GM18867 (cell line): ENCODE results near the gene CCDC174.
"Not testable (repeated sequence)": the region's sequence is repeated elsewhere in the genome, so short reads cannot be mapped to it uniquely, and the experiment has no call there.

Source experiments
- ATAC-seq: cut with Tn5 transposase; IDR thresholded peaks from one replicate; pipeline ENCODE4 v1.9.1; 2021; ENCODE audit warnings: mild to moderate bottlenecking, moderate library complexity; ENCODE audit not compliant: unreplicated experiment

The CCDC174 gene

DNA sequence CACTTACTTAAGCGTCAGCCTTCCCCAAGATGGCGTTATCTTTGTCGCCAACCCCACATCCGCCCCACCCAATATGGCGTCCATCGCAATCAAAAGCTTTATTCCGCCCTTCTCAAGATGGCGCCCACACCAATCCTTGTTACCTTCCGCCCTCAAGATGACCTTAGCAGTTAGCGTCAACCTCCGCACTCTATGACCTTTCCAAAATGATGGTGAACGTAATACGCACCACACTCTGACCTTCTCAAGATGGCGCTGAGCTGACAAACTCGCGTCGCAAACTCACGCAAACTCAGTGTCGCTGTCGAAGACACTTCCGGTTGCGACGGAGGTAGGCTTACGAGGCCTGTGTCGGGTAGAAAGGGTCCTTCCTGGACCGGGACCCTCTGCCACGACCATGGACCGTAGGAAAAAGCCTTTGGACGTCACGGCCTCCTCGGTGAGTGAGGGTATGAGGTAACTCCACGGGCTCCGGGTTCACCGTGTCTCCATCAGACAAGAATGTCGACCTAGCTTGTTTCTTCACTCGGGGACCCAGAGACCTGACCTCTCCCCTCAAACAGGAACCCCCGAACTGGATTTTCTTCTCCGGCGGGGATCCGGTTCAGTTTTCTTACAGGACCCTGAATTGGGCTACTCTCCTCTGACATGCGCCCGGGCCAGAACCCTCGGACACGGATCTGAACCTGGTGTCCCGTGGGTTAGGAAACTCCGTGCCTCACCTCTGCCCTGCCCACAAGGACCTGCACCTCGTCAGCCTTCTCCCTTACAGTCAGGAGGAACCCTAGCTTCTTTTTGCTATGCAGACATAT lies at the start of gene CCDC174:
CCDC174 (plus strand) TSS at position 323 of the 812 bp plus-strand sequence; CDS start at position 398, 75 bp downstream.
- ATAC-seq, result peak; percentile 98

DNA sequence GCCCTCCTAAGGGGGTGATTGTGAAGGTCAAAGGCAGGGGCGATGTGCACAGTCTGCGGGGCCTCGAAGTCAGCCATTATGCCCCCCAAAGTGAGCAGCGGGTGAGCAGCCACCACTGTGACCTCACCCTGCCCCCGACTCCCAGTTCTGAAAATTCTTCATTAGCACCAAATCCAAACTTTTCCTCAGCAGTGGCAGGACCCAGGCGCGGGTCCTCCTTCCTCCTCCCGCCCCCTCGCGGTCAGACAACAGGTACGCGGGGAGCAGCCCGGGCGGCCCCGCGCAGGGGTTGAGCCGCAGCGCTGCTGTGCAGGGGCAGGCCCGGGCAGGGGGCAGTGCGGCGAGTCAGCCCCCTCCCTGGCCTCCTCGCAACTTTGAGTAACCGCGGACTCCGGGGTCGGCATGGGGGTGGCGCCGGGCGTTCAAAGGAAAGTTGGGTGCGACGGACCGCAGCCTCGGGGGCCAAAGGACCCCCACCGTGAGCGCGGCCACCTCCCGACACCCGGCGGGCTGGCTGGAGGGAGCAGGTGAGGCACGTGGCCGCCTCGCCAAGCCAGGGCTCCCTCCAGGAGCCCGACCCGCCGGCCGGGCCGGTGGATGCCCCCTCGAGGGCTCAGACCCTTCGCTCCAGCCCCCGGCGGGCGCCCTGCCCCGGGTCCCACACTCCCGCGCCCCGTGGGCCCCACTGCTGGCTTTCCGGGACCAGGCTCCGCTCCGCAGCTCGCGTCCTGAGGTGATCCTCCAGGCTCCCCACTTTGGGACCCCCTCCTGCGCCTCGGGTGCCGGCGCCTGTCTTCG lies 49.4 kb upstream of the CCDC174 start:
- ATAC-seq, result no peak

DNA sequence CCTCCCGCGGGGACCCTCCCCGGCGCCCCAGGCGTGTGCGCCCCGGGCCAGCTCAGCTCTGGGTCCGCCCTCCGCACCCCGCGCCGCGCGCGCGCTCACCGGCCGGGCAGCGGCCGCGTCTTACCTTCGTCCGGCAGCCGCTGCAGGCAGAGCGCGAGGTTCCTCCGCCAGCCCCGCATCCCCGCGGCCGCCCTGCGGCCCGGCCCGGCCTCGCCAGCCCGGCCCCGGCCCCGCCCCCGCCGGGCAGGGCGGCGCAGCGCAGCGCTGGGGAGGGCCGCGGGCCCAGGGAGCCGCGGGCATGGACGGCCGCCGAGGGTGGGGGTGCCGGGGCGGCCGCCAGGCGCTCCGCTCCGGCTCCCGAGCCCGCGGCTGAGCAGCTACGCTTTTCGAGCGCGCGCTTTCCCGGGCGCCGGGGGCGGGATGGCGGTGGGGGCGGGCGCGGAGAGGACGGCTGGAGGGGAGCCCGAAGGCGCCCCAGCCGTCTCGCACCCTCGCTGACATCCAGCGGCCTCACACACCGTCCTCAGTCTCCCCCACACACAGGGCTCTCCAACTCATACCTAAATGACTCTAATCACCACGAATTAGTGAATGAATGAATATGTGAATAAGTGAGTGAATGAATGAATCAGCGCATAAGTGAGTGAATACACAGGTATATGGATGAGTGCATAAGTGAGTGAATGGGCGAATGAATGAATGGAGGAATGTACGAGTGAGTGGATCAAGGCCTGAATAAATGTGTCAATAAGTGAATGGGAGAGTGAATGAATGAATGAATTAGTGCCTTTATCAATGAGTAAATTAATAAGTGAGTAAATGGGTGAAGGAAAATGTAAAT lies 48.5 kb upstream of the CCDC174 start:
- no peak for ATAC-seq

DNA sequence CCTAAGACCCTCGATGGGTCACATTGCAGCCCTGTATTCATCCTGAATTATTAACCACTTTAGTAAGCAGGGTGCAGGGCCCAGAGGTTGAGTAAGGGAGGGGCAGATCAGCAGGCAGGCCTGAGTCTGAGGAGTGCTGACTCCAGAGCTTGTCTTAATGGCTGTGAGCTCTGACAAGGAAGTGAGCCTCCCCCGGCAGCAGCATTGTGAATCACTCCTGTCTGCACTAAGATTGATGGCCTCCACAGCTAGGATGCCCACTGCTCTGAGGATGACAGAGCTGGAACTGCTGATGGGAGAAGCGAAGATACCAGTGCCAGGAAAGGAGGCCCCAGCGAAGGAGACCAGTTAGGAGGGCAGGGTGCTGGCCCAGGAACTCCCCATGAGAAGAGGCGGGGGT lies 46.5 kb upstream of the CCDC174 start:
- ATAC-seq, result no peak

DNA sequence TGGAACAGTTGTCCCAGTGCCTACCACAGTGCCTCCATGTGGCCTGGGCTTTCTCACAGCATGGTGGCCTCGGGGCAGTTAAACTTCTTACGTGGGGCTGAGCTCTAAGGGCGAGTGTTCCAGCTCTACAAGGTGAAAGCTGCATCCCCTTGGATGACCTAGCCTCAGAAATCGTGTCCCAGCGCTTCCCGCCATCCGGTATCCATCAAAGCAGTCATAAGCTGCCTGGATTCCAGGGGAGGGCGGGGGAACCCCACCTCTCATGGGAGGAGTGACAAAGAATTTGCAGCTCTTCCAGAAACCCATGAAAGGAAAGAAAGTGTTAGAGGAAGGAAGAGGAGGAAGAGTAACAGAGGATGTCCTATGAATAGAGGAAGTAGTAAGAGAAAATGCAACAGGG lies 45.8 kb upstream of the CCDC174 start:
- ATAC-seq, result no peak

DNA sequence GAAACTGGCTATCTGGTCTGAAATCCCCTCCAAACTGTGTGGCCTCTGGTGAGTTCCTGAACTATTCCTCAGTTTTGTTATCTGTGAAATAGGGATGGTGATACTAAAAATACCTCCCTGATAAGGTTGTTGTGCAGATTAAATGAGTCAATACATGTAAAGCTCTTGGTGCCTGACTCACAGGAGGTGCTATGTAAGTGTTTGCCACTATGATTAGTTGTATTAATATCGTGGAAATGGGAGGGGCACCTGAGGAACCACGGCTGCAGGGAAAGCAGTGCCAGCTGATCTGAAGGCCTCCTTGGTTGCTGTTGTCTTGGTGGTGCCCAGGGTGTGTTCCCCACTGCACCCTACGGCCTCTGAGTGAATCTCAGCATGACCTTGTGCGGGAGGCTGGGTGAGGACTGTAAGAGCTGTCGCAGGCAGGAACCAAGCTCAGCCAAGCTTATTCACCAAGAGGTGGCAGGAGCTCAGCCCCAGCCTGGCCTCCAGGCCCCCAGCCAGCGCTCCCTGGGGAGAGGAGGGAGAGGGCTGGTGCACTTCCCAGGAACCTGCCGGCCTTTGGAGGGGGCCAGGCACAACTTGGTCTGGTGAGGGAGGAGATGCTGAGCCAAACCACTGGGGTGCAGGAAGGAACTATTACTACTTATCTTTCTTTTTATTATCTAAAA lies 44.8 kb upstream of the CCDC174 start:
- ATAC-seq, result no peak

DNA sequence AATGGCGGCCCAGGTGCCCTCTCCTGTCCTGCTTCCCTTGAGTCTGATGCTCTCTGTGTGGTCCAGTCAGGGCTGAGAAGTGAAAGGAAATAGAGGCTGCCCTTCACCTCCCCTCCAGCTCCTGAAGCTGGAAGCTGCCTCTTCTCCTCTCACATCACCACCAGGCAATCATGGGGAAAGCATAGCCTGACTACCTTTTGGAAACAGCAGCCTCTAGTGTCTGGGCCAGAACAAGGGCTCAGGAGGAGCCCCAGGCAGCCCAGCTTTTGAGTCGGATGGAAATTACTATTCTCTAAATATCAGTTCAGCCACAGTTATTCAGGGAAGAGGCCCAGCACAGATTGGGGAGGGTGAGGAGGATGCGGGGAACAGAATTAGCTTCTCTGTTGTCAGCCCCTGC lies 43.3 kb upstream of the CCDC174 start:
- ATAC-seq, result no peak

DNA sequence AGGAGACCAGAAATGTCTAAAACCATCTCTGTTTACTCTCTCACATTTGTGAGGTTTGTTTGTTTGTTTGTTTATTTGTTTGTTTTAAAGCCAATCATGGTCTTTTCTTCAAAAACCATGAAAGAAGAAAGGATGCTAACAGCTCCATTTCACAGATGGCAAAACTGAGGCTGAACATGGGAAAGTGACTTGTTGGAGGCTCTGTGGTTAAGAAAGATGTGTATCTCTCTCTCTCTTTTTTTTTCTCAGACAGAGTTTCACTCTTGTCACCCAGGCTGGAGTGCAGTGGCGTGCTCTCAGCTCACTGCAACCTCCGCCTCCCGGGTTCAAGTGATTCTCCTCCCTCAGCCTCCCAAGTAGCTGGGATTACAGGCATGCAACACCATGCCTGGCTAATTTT lies 42.5 kb upstream of the CCDC174 start:
- ATAC-seq, result not testable (repeated sequence)

DNA sequence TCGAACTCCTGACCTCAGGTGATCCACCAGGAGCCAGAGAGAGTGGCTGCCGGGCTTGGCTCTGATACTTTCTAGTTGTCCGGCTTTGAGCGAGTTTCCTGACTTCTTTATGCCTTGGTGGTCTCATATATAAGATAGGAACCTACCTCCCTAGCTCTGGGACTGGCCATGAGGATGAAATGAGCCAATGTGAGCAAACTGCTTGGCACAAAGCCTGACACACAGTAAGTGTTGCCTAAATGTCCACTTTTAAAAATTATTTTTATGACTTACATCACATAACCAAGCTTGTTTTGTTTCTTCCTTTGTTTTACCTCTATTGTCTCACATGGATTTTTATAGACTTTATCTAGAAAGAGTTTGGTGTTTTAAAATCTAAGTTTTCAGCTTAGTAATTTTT lies 42.1 kb upstream of the CCDC174 start:
- ATAC-seq, result no peak

DNA sequence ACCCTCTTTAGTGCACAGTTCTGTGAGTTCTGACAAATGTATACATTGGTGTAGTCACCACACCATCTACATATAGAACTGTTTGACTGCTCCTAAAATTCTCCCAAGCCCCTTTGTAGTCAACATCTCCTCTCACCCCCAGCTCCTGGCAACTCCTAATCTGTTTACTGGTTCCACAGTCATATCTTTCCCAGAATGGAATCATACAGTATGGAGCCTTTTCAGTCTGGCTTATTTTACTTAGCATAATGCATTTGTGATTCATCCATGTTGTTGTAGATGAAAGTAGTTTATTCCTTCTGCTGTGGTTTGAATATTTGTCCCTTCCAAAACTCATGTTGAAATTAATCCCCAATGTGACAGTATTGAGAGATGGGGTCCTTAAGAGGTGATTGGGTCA lies 41.6 kb upstream of the CCDC174 start:
- no peak for ATAC-seq

DNA sequence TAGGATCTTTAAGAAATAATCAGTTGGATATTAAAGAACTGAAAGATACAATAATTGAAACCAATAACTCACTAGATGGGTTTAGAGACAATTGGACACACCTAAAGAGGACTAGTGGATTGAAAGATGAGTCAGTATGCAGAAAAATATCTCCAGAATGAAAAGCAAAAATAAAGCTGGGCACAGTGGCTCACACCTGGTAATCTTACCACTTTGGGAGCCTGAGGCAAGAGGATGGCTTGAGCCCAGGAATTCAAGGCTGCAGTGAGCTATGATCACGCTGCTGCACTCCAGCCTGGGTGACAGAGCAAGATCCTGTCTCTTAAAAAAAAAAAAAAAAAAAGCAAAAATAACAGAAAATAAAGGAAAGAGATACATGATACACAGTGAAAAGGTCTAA lies 37.4 kb upstream of the CCDC174 start:
- no peak for ATAC-seq

DNA sequence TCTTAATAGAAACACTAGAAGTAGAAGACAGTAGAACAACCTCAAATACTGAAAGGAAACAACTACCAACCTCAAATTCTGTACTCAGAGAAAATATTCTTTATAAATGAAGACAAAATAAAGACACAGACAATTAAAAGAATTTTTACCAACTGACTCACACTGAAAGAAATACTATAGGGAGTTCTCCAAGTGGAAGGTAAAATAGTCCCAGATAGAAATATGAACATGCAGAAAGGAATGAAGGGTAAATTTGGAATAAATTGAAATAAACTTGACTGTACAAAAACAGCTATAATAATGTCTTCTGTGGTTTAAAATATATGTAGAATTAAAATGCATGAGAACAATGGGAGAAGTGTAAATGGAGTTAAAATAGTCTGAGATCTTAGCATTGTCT lies 36.7 kb upstream of the CCDC174 start:
- ATAC-seq, result no peak

DNA sequence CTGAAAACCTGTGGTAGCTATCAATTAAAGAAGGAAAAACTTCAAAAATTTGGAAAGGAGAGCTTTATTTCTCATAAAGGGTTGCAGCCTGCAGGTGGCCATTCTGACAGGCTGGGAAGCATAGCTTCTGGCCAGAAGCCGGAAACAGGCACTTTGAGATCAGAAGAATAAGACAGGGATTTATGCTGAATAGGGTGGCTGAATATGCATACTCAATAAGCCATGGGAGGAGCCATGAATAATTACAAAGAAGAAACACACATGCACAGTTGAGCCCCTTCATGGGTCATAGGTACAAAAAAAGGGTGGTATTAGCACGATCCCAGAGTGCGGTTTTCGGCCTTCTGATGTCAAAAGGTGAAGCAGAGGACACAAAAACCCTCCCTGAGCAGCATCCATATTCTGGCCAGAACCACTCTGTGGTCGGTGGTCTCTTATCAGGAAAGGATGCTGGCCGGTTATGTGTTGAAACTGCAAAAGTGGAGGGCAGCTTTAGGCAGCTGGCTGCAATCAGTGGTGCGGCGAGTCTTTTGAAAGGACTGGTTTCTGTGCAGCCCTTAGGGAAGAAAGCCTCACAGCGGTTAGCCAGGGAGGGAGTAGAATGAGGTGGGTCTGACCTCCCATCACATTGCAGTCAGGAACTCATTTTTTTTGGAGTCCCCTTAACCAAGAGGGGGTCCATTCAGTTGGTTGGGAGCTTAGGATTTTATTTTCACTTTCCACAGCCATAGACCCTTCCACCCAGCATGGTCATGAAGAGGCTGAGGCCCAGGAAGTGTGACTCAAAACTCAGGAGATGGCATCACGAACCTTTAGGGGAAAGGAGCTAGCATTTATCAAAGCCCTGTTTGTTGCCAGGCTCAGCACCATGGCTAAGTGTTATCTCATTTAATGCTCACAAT lies 34.7 kb upstream of the CCDC174 start:
- ATAC-seq, result no peak

DNA sequence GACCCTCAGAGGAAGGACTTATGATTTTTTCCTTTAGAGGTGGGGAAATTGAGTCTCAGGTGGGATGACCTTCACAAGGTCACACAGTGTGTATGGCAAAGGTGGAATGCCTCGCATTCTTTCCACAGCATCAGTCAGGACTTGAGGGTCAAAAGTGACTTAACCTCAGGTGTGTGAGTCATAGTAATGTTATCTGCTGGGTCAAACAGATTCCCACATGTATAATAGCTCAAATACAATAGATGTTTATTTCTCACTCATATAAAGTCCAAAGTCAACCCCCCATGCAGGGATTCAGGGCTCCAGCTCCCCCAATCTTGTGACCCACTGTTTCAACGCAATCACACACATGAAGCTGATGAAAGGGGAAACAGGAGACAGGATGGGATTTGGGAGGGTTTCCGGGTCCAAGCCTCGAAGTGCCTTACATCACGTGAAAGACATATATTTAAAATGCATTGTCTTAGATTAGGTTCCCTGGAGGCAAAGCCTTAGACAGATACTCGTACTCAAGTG lies 34.0 kb upstream of the CCDC174 start:
- ATAC-seq, result no peak

DNA sequence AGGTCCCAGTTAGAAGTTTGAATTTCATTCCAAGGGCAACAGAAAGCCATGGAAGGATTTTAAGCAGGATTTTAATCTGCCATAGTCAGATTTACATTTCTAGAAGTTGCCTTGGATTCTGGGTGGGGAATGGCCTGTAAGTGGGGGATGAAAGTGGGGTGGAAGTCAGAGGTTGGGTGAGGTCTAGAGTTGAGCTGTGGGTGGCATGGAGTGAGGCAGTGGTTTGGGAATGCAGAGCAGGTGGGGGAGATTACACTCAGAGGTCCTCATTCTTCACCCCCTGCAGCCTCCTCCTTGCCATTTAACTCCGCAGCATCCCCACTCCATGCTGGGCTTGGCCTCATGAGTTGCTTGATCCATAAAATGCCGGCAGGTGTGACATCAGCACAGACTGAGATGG lies 32.0 kb upstream of the CCDC174 start:
- ATAC-seq, result no peak

DNA sequence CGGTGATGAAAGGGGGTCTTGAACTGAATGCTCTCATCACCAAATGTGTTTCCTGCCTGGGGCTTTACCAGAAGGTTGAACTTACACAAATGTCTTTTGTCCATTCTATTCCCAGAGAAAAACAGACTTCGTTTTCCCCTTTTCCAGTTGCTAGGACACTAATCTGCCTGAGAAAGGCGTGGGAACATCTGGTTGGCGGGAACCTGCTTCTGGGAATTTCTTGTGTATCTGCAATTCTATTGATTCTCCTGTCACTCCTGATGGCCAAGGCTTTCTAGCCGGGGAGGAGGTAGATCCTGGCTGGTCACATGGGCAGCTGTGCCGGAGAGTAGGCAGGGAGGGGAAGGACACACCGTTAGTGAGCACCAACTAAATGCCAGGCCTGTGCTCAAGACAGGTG lies 31.1 kb upstream of the CCDC174 start:
- no peak for ATAC-seq

DNA sequence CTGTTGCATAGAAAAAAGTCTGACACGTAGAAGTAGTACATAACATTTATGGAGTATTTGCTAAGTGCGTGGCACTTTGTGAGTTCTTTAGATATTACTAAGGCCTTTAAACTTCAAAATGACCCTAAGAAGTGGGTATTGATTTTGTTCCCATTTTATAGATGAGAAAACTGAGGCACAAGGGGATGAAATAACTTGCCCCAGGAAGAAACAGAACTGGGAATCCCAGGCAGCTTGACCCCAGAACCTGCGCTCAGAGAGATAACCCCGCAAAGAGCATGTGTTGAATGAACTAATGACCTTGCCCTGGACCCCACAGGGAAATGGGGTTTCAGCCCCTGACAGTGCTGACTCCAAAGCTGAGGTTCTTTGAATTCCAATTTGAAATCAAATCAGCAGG lies 30.5 kb upstream of the CCDC174 start:
- no peak for ATAC-seq

DNA sequence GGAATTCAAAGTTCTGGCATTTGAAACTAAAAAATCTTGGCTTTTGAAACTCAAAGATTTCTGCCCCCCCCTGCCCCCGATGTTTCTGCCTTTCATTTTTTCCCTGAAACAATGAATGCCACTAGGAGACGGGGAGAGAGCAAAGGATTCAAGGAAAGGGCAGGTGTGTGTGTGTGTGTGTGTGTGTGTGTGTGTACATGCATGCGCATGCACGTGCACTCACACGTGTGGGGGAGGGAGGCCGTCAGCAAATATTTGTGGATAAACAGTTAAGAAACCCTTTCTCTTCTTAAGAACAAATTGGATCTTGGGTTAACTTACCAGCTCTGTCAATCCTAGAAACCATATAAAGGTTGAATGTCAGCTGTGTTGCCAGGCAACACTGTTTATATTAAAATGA lies 29.2 kb upstream of the CCDC174 start:
- no peak for ATAC-seq

DNA sequence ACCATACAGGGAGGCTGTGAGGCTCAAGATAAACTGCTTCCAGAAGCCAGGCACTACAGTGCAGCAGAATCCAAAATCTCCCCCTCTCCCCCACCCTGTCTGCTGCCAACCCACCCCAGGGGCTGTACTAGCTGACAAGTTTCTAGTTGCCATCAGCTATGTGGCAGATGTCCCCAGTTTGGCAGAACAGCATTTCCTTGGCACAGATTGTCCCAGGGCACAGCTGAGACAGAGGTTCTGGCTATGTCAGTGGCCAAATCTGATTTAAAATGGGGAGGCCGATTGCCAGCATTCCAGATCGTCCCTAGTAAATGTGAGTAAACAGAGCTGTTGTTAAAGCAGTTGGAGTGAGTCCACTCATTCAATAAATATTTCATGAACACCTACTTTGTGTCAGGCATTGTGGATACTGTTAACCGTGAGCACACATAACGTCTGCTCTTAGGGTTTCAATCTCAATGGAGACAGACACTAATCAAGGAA lies 28.0 kb upstream of the CCDC174 start:
- no peak for ATAC-seq
